HG03135 (cell line): ENCODE results near the gene OR11L1.

Experiments
- ATAC-seq: cut with Tn5 transposase; IDR thresholded peaks from one replicate; pipeline ENCODE4 v1.9.1; 2021; ENCODE audit warnings: mild to moderate bottlenecking, moderate library complexity; ENCODE audit not compliant: unreplicated experiment

The OR11L1 gene

GRCh38 chr1:247812637-247813036 lies 29.1 kb downstream of the OR11L1 start:
- no peak for ATAC-seq

- no peak for ATAC-seq
Observed at GRCh38 chr1:247797518-247797917, 44.2 kb downstream of the OR11L1 start.
